SKM-1 treated with dmso at 0.1 percent for 144 hours (cell line): ENCODE data around the gene SMAP2.
"Not testable (repeated sequence)": the region's sequence is repeated elsewhere in the genome, so short reads cannot be mapped to it uniquely, and the experiment has no call there.

Experiments used
- DNase-seq: peaks from one replicate; lab custom pipeline; 2025; ENCODE audit not compliant: unreplicated experiment; lab: John Stamatoyannopoulos, UW

Gene SMAP2

DNA sequence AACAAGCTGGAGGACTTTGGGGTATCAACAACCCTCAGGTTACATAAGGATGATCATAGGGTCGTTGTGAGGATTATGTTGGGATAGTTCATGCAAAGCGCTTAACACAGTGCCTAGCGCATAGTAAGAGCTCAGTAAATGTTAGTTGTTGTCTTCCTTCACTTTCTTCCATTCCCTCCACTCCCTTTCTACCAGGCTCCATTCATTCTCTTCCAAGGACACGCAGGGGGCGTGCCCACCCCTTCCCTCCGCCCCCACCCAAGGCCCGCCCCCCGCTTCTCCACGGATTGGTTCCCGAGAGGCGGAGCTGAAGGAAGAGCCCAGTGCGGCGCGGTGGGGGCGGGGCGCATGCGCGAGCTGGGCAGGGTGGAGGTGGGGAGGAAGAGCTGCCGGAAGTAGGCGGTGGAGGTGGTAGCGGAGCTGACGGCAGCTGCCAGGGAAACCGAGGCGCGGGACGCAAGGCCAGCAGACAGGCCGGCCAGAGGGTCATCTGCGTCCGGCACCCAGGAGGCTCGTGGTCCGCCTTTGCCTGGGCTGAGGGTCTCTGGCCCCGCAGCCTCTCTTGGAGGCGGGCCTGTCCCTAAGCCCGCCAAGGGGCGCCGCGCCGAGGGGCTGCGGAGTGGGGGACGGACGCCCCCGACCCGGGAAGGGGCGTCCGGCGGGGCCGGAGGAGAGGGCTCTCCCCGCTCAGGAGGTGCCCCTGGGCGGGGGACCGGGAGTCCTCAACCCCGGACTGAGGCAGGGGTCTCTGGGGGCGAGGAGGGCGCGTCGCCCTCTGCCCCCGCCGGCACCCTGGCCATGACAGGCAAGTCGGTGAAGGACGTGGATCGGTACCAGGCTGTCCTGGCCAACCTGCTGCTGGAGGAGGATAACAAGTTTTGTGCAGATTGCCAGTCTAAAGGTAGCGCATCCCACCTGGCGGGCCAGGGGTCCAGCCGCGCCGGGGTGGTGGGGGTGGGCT, at the start of gene SMAP2:
Gene SMAP2 (plus strand): TSS at position 405 of the 961 bp plus-strand sequence. CDS start 394 bp downstream, at position 799.
- DNase-seq: peak; percentile 87

- not testable (repeated sequence) for DNase-seq
These were observed 42.1 kb upstream of the SMAP2 start for GRCh38 chr1:40331403-40331802.

- DNase-seq: no peak
These were observed 40.8 kb upstream of the SMAP2 start for GRCh38 chr1:40332695-40333094.

DNA sequence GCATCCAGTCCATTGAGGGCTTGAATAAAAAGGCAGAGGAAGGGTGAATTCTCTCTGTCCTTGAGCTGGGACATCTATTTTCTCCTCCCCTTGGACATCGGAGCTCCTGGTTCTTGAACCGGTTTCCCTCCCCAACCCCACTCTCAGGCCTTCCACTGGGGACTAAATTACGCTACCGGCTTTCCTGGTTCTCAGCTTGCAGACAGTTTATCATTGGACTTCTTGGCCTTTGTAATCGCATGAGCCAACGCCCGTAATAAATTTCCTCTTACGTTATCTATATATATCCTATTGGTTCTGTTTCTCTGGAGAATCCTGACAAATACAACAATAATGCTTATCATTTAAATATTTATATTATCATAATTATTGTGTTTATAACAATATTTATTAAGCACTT, 36.1 kb upstream of the SMAP2 start:
- DNase-seq: no peak

GRCh38 chr1:40338745-40339419, 34.6 kb upstream of the SMAP2 start:
- DNase-seq: peak; percentile 54

DNA sequence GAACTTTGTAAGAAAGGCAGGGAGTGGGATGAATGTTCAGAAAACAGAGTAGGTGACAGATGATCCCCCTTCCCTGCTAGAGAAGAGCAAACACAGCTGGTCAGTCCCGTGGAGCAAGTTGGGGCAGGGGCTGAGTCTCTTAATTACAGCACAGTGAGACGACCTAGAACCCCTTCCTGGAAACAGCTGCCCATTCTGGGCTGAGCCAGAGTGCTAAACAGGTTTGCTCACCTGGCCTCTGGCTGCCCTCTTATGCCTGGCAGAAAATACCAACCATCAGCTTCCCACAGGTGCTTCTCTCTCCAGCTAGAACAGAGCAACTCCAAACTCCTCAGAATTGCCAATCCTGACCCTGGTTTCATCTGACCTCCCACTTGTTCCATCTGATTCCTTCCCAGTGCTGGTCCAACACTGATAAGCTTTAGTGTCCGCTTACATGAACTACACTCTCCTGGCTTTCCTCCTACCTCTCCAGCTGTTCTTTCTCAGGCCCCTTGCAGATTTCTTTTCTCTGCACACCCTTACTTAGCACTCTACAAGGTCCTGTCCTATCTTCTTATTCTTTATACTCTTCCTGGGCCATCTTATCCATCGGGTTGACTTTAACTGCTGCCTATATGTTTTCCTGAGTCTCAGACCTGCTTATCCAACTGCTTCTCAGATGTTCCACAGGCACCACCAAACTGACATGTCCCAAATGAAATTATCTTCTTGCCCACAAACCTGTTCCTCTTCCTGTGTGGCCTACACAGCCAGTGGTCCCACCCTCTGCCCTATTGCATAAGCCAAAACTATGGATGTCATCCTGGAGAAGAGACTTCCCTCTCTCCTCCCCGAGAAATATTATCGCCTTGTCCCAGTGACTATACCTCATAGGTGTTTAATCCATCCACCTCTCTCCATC, 33.9 kb upstream of the SMAP2 start:
- DNase-seq: no peak

- no peak for DNase-seq
These were observed 31.8 kb upstream of the SMAP2 start for GRCh38 chr1:40341491-40342380.

DNA sequence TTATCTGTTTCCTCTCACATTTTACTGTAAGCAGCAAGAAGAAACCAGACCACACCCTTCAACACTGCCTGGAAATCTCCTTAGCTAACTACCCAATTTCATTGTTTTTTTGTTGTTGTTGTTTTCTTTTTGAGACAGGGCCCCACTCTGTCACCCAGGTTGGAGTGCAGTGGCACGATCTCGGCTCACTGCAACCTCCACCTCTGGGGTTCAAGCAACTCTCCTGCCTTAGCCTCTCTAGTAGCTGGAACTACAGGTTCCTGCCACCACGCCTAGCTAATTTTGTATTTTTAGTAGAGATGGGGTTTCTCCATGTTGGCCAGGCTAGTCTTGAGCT, 31.2 kb upstream of the SMAP2 start:
- not testable (repeated sequence) for DNase-seq

- peak; percentile 49 for DNase-seq
These were observed 28.9 kb upstream of the SMAP2 start for GRCh38 chr1:40344597-40344996.

DNA sequence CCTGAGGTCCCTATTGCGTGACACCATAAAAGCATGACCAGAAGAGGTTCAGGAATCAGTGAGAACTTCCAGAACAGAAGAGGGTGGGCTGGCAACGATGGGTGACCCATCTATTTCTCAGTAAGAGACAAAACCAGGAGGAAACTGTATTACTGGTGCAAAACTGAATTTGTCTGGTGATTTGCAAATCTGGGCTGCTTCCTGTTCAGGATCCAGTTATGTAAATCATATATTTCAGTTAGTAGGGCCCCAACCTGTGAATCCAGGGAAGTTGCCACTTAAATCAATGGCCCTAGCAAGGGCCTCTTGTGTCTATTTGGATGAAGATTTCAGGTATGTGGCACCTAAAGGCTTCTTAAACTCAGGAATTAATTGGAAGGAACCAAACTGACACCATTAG, 23.1 kb upstream of the SMAP2 start:
- no peak for DNase-seq

DNA sequence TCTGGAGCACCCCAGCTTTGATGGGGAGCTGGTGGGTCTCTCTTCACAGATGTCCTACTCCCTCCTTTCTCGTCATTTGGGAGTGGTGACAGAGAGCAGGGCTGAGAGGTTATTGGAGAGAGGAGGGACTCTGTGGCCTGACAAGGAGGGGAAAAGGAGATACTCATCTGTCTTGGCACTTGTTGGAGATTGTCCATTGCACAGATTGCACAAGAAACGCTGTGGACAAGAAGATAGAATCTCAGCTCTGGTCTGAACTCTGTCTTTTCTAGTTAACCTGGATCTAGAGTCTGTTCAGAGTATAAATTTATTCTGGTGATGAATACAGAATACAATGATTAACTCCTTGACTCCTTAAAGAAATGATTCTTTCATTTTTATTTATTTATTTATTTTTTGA, 22.4 kb upstream of the SMAP2 start:
- no peak for DNase-seq

GRCh38 chr1:40352126-40352525, 21.4 kb upstream of the SMAP2 start:
- peak; percentile 34 for DNase-seq

- no peak for DNase-seq
These were observed 20.4 kb upstream of the SMAP2 start for GRCh38 chr1:40353082-40353481.

GRCh38 chr1:40357625-40358024, 15.9 kb upstream of the SMAP2 start:
- DNase-seq: no peak

GRCh38 chr1:40360631-40361030, 12.9 kb upstream of the SMAP2 start:
- DNase-seq: no peak

- DNase-seq: no peak
These were observed 12.3 kb upstream of the SMAP2 start for GRCh38 chr1:40361201-40361600.

DNA sequence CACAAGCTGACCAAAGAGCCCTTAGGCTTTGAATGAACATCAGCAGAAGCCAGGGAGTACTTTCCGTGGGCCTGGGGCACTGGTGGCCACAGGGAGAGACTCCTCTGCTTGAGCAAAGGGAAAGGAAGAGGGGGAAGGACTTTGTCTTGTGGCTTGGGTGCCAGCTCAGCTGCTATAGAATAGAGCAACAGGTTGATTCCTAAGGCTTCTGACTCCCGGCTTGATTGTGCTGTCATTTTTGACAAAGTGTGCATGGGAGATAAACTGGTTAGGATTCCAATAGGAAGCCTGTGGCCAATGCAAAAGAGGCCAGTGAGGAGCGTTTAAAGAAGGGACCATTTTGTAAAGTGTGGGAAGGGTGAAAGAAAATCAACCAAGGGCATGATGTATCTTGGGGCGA, 11.9 kb upstream of the SMAP2 start:
- no peak for DNase-seq

GRCh38 chr1:40362199-40362598, 11.3 kb upstream of the SMAP2 start:
- no peak for DNase-seq

DNA sequence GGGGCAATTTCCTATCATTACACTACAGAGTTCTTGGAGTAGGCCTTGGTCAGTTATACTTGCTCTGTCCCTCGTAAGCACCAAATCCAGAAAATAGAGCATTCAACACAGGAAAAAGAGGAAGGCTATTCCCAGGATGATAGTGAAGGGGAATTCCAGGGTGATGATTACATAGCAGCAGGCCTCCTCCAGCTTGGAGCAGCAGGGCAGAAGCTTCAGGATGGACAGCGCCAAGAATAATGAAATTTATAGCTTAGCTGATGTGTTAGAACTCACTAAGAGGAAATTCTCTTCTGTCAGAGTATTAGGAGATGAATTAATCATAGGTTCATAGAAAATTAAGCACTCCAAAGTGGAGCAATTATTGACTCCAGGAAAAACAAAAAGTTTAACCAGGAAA, 10.8 kb upstream of the SMAP2 start:
- DNase-seq: no peak

- DNase-seq: no peak
These were observed 9.8 kb upstream of the SMAP2 start for GRCh38 chr1:40363721-40364120.
